GM18520 (cell line): ENCODE data around the gene C1orf50.
"Not testable (repeated sequence)": the region's sequence is repeated elsewhere in the genome, so short reads cannot be mapped to it uniquely, and the experiment has no call there.

Experiments used
- ATAC-seq: cut with Tn5 transposase; IDR thresholded peaks from one replicate; pipeline ENCODE4 v1.9.1; 2021; ENCODE audit not compliant: unreplicated experiment

The C1orf50 gene

DNA sequence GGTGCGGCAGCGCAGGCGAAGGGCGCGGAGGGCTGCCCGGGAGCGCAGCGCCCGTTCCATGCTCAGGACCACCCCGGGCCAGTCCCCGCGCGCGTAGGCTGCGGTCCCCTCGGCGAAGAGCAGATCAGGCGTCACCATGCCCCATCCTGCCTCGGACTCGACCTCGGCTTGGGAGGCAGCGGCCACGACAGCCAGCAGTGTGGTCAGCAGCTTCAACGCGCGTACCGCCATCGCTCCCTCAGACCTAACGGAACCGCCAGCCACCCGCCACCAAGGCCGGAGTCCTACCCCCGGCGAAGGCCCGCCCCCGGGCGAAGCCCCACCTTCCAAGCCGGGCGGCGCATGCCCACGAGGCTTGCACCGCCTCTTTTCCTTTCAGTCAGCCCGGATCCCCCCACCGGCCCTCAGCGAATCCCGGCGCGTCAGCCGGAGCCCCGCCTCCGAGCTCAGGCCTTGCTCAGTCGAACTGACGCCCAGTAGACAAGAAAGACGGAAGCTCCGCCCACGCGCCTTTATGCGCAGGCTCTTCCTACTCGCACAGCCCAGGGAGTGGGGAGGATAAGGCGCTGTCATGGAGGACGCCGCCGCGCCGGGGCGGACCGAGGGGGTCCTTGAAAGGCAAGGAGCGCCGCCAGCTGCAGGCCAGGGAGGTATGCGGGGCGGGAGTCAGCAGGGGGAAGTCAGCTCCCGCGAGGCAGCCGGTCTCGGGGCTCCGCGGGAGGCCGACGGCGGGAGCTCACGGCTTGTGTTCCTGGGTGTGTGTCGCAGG lies at the start of gene C1orf50, which contains the start of gene P3H1:
TSS of gene C1orf50 (plus strand) at position 509 of the 769 bp plus-strand sequence. CDS start at position 572, 63 bp downstream.
TSS of gene P3H1 (minus strand) at position 288 of the 769 bp plus-strand sequence. CDS start at position 231, 57 bp downstream.
- ATAC-seq, result peak; percentile 83

DNA sequence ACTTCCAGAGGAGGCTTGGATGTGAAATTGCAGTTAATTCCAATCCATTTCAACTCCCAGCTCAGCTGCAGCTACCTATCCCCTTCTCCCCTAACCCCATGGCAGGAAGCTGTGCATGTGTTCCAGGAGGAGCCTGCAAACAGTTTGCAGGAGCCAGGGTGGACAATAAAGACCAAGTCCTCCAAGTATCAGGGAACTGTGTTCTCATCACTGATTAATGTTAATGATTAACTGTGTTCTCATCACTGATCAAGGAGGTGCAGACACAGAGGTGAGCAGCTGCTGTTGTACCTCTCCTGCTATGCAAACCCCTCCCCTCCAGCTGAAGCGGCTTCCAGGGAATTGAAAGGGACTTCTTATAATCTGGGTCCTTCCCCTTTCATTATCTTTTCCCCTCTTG lies 46.2 kb upstream of the C1orf50 start:
- no peak for ATAC-seq

DNA sequence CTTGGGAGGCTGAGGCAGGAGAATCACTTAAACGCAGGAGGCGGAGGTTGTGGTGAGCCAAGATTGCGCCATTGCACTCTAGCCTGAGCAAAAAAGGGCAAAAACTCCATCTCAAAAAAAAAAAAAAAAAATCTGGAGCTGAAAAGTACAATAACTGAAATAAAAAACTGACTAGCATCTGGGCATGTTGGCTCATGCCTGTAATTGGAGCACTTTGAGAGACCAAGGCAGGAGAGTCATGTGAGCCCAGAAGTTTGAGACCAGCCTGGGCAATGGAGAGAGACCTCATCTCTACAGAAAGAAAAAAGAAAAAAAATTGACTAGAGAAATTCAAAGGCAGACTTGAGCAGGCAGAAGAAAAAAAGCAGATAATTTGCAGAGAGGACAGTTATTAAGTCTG lies 45.1 kb upstream of the C1orf50 start:
- no peak for ATAC-seq

DNA sequence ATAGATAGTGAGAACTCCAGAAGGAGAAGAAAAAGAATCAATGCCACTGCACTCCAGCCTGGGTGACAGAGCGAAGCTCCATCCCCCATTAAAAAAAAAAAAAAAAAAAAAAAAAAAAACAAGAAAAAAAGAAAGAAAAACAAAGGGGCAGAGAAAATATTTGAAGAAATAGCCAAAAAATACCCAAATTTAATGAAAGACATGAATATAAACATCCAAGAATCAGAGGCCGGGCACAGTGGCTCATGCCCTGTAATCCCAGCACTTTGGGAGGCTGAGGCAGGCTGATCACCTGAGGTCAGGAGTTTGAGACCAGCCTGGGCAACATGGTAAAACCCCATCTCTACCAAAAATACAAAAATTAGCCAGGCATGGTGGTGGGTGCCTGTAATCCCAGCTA lies 44.6 kb upstream of the C1orf50 start:
- not testable (repeated sequence) for ATAC-seq

DNA sequence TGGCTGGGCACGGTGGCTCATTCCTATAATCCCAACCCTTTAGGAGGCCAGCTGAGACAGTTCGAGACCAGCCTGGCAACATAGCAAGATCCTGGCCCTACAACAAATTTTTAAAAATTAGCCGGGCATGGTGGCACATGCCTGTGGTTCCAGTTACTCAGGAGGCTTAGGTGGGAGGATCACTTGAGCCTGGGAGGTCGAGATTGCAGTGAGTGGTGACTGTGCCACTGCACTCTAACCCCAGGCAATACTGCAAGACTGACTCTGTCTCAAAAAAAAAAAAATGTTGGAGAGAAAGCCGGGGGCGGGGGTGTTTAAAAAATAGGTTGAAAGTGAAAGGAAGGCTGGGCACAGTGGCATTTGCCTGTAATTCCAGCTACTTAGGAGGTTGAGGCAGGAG lies 43.5 kb upstream of the C1orf50 start:
- ATAC-seq, result no peak

DNA sequence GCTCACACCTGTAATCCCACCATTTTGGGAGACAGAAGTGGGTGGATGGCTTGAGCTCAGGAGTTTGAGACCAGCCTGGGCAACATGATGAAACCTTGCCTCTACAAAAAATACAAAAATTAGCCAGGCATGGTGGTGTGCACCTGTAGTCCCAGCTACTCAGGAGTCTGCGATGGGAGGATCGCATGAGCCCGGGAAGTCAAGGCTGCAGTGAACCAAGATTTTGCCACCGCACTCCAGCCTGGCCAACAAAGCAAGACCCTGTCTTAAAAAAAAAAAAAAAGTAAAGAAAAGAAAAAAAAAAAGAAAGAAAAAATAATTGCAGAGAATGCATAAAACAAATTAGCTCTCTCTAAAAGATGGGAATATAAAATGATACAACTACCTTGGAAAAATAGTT lies 41.2 kb upstream of the C1orf50 start:
- not testable (repeated sequence) for ATAC-seq

DNA sequence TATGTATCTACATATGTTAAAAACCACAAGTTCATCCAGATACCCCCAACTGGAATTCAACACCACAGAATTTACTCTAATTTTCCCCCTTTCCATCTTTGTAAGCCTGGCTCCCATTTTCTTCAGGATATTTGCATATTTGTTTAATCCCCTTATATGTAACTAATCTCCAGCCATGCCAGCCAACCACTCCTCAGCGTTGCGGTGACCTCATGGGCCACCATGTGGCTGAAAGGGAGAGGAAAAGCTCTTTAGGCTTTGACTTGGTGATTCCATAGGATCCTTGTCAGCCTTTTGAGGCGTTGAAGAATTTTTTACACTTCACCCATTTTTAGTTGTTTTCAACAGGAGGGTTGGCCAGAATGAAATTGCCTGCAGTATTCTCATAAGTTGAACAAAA lies 37.0 kb upstream of the C1orf50 start:
- no peak for ATAC-seq

DNA sequence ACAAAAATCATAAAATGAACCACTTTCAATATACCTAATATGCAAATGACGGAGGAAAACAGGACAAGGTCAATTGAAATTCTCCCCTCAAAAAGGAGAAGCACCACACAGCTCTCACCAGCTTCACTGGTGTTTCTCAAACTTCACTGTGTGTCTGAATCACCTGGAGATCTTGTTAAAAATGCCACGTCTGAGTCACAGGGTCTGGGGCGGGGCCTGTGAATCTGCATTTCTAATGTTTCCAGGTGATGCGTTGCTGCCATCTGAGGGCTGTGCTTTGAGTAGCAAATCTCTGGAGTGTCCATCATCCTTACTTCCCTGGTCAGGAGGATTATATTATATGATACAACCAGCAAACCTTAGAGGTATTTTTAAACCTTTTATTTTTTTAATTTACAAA lies 36.1 kb upstream of the C1orf50 start:
- ATAC-seq, result no peak

DNA sequence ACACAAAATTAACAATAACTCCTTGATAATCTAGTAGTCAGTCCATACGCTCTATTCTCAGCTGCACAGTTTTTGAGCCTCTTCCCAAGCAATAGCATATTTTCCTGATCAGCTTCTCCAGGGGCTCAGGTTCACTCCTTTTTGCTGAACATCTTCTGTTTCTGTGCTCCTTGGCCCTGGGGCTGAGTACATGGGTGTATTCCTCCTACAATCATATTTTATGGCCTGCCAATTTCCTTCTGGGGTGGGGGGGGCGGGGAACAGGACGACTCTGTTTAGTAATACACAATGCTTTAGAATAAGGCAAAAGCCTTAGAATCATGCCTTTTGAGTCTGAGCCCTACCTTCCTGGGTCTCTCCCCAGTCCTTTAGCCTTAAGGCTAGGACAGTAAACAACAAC lies 35.5 kb upstream of the C1orf50 start:
- ATAC-seq, result no peak

DNA sequence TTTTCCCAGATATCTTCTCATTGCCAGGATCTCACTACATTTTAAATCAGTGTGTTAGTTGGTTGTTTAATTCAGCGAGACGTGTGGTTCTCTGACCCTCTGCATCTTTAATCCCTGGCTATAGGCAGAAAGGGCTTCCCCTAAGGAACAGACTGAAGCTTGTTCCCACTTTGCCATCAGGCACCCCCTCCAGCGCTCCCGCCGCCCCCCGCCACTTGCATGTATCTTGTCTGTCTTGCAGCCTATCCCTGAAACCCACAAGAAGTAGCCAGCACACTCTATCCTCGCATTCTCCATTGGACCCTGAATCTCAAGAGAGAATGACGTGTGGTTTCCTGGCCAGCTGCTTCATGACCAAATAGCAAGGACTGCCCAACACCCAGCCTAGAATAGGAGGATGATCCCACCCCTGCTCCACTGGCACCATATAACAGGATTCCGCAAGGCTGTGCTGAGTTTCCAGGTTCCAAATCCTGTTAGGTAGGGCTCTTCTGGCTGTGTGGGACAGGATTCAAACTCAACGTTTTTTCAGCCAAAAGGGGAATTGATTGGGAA lies 34.8 kb upstream of the C1orf50 start:
- ATAC-seq, result no peak

DNA sequence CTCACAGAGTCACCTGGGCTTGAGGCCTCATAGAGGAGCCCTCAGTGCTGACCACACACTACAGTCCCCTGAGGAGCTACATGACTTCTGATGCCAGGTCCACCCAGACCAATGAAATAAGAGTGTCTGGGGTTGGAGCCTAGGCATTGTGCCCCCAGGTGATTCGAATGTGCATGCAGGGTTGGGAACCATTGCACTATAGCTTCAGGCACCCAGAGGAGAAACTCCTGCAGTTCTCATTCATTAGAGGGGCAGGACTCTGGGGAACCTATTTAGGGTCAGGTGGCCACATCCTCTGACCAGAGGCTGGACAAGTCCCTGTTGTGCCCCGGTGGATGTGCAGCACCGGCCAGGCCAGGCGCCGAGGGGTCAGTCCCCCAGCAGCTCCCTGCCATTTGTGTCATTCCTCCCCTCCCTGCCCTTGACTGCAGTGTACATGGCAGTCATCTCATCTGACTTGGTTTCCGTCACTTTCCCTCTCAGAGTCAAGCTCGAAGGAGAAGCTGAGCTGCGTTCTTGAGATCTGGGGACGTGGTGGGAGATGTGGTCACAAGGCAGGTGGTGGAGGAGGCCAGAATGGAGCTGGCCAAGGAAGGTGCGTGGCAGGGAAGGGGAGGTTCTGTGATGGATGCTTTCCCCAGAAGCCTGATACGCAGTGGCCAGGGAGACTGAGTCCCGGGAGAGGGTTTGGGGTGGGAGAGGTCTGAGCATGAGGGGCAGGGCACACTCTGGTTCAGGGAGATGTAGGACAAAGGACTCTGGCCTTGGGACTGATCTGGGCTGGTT lies 33.4 kb upstream of the C1orf50 start:
- no peak for ATAC-seq

DNA sequence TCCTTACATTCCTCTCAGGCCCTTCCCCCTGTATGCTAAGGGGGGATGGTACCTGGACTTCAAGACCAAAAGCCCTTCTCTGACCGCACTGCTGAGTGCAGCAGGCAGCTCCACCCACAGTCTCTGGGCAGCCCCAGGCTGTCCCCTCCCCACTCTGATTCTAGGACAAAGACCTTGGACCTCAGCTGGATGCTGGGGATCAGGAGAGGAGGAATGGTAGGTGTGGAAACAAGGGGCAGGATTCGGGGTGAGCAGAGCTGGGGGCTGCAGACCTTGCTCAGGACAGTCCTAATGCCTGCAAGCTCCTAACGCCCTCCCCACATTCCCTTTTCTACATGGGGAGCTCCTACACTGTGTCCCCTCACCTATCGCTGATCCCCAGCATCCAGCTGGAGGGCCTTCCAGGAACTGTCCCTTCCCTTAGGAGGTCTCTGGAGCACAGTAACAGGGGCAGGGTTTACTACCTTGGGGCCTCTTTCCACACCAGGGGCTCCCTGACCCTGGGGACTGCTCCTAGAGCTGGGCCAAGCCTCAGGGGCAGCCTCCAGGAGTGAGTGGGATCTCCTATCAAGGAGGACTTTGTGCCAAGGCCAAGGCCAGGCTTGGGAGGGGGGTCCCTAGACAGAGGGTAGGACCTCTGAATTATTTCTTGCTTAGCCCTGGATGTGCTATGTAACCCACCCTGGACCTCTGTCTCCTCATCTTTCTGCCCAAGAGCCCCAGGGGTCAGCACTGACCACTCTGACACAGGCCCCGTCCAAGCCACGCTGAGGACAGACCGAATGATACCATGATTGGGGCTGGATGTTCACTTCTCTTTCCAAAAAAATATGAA lies 32.6 kb upstream of the C1orf50 start:
- ATAC-seq, result no peak

DNA sequence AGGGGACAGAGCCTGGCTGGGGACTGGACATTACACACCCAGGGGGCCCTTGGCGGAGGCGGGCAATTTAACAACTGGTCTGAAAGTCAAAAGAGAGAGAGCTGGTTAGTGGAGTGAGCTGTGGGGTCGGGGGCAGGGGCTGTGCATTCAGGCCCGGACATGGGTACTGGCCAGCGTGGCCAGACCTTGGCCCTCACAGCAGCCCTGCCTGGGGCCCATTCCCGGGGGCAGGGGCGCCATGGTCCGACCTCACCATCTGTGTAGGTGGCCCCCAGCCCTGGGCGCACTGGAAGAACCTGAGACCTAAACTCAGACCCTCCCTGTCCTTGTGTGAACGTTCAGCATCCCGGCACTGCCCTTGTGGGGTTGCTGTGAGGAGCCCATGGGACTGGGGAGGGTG lies 32.0 kb upstream of the C1orf50 start:
- ATAC-seq, result no peak

DNA sequence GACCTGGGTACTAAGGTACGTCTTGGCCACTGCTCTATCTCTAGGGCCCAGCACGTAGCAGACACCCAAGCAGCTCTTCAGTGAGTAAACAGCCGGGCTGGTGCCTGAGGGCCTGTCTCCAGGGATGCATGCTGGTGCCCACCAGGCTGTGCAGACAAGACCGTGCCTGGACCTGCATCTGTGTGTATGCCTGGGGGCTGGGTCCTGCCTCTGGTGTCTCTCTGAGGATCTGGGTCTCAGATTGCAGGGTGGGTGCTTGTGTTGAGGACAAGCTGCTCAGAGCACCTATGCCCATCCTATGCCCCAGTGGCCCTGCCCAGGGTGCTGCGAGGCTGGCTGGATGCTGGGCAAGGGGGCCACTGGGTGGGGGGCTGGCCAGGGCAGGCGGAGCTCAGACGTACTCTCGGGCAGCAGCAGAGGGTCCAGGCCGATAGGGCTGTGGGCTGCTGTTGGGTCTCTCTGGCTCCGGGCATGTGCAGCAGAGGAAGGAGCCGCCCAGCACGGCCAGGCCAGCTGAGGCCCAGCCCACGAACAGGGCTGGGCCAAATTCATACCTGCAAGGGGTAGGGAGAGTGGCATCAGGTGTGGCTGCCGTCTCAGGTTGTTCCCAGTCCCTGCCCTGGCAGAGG lies 31.5 kb upstream of the C1orf50 start:
- ATAC-seq, result no peak

DNA sequence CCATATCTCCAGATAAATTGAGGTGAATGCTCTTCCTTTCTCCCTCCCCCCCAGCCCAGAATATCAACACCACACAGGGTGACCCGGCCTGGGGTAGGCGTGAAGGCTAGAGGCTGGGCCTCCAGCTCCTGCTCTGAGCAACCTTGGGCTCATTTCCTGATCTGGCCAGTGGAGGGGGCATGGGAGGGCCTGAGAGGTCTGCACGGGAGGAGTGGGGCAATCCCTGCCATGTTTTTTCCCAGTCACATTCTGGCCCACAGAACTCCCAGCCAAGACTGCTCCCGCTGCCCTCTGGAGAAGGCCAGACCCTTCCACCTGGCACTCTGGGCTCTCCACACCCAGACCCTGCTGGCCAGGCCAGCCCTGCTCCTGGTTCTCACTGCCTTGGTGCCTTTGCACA lies 30.9 kb upstream of the C1orf50 start:
- ATAC-seq, result no peak

DNA sequence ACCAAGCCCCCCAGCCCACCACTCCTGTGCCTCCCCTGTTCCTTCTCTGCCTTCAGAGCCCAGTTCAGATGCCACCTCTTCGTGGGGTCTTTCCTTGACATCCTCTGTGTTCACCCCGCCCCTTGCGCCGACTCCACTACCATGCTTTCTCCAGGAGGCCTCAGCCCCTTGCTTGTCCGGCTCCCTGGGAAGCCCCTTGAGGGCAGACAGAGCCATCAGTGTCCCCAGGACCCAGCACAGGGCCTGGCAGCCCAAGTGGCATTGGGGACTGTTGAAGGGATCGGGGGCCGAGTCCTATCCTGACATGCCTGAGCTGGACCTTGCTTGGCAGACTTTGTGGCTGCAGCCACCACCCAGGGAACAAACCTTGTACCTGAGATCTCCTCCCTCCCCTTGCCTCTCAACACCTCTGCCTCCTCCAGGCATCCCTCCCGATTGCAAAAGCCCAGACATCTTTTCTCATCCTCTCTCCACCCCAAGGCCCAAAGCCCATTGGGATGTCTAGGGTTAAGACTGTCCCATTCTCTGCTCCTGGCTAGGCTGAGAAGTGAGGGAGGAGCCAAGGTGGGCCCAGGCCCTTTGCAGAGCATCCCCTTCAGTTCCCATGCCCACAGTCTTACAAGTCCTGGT lies 30.4 kb upstream of the C1orf50 start:
- no peak for ATAC-seq

DNA sequence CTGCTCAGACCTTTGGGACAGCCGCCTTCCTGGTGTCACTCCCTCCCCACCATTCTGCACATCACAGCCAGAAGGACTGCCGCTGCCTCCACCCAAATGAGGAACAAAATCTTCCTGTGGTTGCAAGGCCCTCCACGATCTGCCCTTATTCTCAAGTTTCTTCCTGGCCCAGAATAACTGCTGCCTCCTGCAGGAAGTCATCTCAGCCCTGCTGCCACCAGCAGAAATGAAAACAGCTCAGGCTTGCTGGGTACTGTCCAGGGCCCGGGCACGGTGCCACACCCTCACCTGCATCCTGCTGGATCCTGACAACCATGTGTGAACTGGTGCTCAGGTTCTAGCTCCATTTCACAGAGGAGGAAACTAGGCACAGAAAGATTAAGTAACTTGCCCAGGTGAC lies 29.8 kb upstream of the C1orf50 start:
- ATAC-seq, result no peak

DNA sequence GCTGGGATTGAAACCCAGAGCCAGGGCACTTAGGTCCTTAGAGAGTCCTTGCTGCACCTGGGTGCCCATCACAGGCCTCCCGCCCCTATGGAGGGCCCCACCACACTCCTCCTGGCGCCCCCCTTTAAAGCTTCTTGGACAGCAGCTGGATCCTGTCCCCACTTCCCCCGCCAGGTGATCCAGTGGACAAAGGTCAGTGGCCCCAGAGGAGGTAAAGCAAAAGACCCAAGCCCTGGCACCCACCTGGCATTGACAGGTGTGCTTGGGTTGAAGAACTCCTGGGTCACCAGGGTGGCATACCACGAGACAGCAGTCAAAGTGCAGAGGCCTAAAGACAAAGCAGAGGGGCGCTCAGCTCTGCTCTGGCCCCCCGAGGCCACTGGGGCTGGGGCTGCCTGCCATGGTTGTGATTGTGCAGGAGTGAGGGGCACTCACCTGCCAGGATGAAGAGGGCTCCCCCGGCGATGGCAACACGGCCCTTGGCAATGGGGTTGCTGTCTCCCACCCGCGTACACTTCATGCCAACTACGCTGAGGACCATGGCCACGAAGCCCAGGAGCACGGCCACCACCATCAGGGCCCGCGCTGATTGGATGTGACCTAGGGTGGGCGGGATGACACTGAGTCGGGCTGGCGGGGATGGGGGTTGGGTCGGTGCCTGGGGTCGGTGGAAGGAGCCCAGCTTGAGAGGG lies 28.9 kb upstream of the C1orf50 start:
- ATAC-seq, result no peak

DNA sequence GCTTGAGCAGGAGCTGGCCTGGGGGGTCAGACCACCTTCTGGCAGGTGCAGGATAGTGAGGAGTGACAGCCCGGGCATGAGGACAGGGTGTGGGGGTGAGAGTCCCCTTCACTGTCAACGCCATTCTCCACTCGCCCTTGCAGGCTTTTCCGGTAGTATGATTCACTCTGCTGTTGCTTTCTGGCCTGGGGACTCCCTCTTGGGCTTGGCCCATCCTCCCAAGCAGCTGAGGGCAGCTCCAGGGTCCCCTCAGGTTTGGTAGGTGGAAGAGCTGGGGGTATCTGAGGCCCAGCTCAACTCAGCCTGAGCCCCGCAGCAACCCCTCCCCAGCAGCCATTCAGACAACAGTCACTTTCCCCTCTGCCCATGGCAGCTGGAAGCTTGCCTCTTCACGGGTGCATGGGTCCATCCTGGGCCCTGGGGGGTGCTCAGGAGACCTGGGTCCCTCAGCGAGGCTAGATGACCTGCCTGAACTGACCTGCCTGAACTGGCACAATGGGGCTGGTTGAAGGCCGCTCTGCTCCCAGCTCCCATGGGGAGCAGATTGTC lies 28.3 kb upstream of the C1orf50 start:
- ATAC-seq, result no peak
